ENCODE measurements around the gene PKM. TPM values are rescaled to one million over a fixed set of nuclear protein-coding genes. Genes with fewer than 3 reads are reported as not detected.

The PKM gene
- polyA plus RNA-seq, 1 donor (not counting 4 experiments of a cell fraction or from before 2014, with no cell fraction given), result 3,352 TPM

GRCh38 chr15:72197460-72198355, 33.3 kb downstream of the PKM start, which contains the start of gene GRAMD2A:
GRAMD2A (minus strand) TSS chr15:72197787.
- peaks cover 3% of the 10 kb centered on the region for H3K9me1 ChIP-seq (ENCODE audit: control insufficient read depth, extremely low read depth, insufficient read depth, low read length)
- peak within 1 kb of the TSS; percentile 32 to 68 (median 60) for H3K4me3 ChIP-seq (ENCODE audit: control insufficient read depth in 2 of 3, extremely low read depth in 1 of 3, insufficient read depth in 2 of 3, low read depth in 1 of 3, low read length in 3 of 3)
- peak within 1 kb of the TSS; percentile 81 for H3K4me2 ChIP-seq (ENCODE audit: control insufficient read depth, extremely low read depth, insufficient read depth, low read depth, low read length)
- H3K9me3 ChIP-seq (ENCODE audit: control insufficient read depth, low read depth, low read length), result no peaks in the 10 kb centered on the region
- no peak for DNase-seq (ENCODE audit: low read depth, low spot score)
- H3K79me2 ChIP-seq (ENCODE audit: control insufficient read depth, insufficient read depth, low read length), result peaks cover 3% of the 10 kb centered on the region
- peaks cover 32% of the 10 kb centered on the region for H4K20me1 ChIP-seq (ENCODE audit: control insufficient read depth, extremely low read depth, insufficient read depth, low read length)
- H3K4me1 ChIP-seq (ENCODE audit: control insufficient read depth, extremely low read depth, insufficient read depth, low read length), result peaks cover 64% of the 10 kb centered on the region
- peak within 1 kb of the TSS; percentile 65 for H3K9ac ChIP-seq (ENCODE audit: control insufficient read depth, extremely low read depth, insufficient read depth, low read length)
- H3K36me3 ChIP-seq (ENCODE audit: control insufficient read depth in 2 of 2, extremely low read depth in 1 of 2, insufficient read depth in 2 of 2, low read length in 2 of 2), result peaks cover 33 to 44% of the 10 kb centered on the region in 2 experiments
- peak within 1 kb of the TSS; percentile 58 for H3K27ac ChIP-seq (ENCODE audit: control insufficient read depth, insufficient read depth, low read length)
- H2AFZ ChIP-seq (ENCODE audit: control insufficient read depth, low read length), result peak within 1 kb of the TSS; percentile 13
- dilution Hi-C loops (cut with MboI; ENCODE audit: extremely low pct_ligation_motif_present, low sequenced_read_pairs), result no loop called here
- no peaks in the 10 kb centered on the region for H3K27me3 ChIP-seq (ENCODE audit: control insufficient read depth, extremely low read depth, insufficient read depth, low read length)
- FAIRE-seq, result no peak
- no peak for TF ChIP-seq CTCF (optimal IDR thresholded peaks at IDR 0.05 in 1 of 3, IDR thresholded peaks at IDR 0.05 in 1 of 3, conservative IDR thresholded peaks at IDR 0.05 in 1 of 3; ENCODE audit: extremely low read depth in 1 of 3, insufficient read depth in 2 of 3, low read length in 3 of 3)
- no peak for TF ChIP-seq EZH2 (IDR thresholded peaks at IDR 0.05; ENCODE audit: low read length)

GRCh38 chr15:72197041-72197459, 33.9 kb downstream of the PKM start:
- Histone ChIP-seq H3K4me2 (ENCODE audit: control insufficient read depth, extremely low read depth, insufficient read depth, low read depth, low read length) (peak overlapping the region; percentile 81), H2AFZ (ENCODE audit: control insufficient read depth, low read length) (peak overlapping the region; percentile 13)
- dilution Hi-C loops (cut with MboI; ENCODE audit: extremely low pct_ligation_motif_present, low sequenced_read_pairs), result no loop called here

More at GRCh38 chr15:72197041-72197459, 33.9 kb downstream of the PKM start:
- FAIRE-seq (no peak), DNase-seq (ENCODE audit: low read depth, low spot score) (no peak)
- Histone ChIP-seq H3K27ac (ENCODE audit: control insufficient read depth, insufficient read depth, low read length) (peak overlapping the region; percentile 58), H3K9me3 (ENCODE audit: control insufficient read depth, low read depth, low read length) (no peaks in the 10 kb centered on the region), H3K4me1 (ENCODE audit: control insufficient read depth, extremely low read depth, insufficient read depth, low read length) (peaks cover 62% of the 10 kb centered on the region), H3K27me3 (ENCODE audit: control insufficient read depth, extremely low read depth, insufficient read depth, low read length) (no peaks in the 10 kb centered on the region), H3K9ac (ENCODE audit: control insufficient read depth, extremely low read depth, insufficient read depth, low read length) (peak overlapping the region; percentile 65), H3K36me3 (ENCODE audit: control insufficient read depth in 2 of 2, extremely low read depth in 1 of 2, insufficient read depth in 2 of 2, low read length in 2 of 2) (peaks cover 27 to 37% of the 10 kb centered on the region in 2 experiments), H3K79me2 (ENCODE audit: control insufficient read depth, insufficient read depth, low read length) (peaks cover 2% of the 10 kb centered on the region), H3K4me3 (ENCODE audit: control insufficient read depth in 2 of 3, extremely low read depth in 1 of 3, insufficient read depth in 2 of 3, low read depth in 1 of 3, low read length in 3 of 3) (peak overlapping the region; percentile 32 to 68 (median 60)), H3K9me1 (ENCODE audit: control insufficient read depth, extremely low read depth, insufficient read depth, low read length) (peaks cover 3% of the 10 kb centered on the region), H4K20me1 (ENCODE audit: control insufficient read depth, extremely low read depth, insufficient read depth, low read length) (peaks cover 27% of the 10 kb centered on the region)
- no peak for TF ChIP-seq CTCF (optimal IDR thresholded peaks at IDR 0.05 in 1 of 3, IDR thresholded peaks at IDR 0.05 in 1 of 3, conservative IDR thresholded peaks at IDR 0.05 in 1 of 3; ENCODE audit: extremely low read depth in 1 of 3, insufficient read depth in 2 of 3, low read length in 3 of 3)
- TF ChIP-seq EZH2 (IDR thresholded peaks at IDR 0.05; ENCODE audit: low read length), result no peak
